AG04450 (cell line): ENCODE measurements around the gene RNF121. TPM values are rescaled to one million over a fixed set of nuclear protein-coding genes. Genes with fewer than 3 reads are reported as not detected.

Source experiments
- CTCF ChIA-PET: fragments of 300-600, 350-600 bp; formaldehyde crosslinking; extraction: SDS; loops from one replicate; lab custom pipeline; 2022; ENCODE audit warnings: antibody characterized with exemption, inconsistent platforms; lab: Charles Lee
- POLR2A ChIA-PET: fragments of 350-600 bp; formaldehyde crosslinking; extraction: SDS; loops from one replicate; lab custom pipeline; 2021; ENCODE audit warnings: antibody characterized with exemption, inconsistent platforms; lab: Yijun Ruan, JAX
- DNase-seq: peaks from one replicate; pipeline ENCODE4 v3.0.0-alpha.2; 2011; ENCODE audit warnings: low read depth, low spot score
- H3K27ac ChIP-seq: one replicate; pipeline ENCODE4 v1.5.1; 2012; ENCODE audit warnings: low read depth, low read length, control low read depth
- H3K27me3 ChIP-seq: one replicate; pipeline ENCODE4 v1.6.0; 2012; ENCODE audit warnings: low read length; ENCODE audit not compliant: control insufficient read depth, insufficient read depth
- H3K4me3 ChIP-seq: 2 replicates; pipeline ENCODE4 v1.5.1; 2011; ENCODE audit warnings: mild to moderate bottlenecking, low read depth, low read length, control low read depth
- H3K9me3 ChIP-seq: 2 replicates; pipeline ENCODE4 v1.5.1; 2012; ENCODE audit warnings: low read length; ENCODE audit not compliant: control insufficient read depth, insufficient read depth
- polyA plus RNA-seq: library from polyadenylated mRNA; depleted of rRNA; stranded (reverse); fragments of >200 nt; gene quantifications from 2 replicates; pipeline ENCODE4 v1.2.3, GENCODE V29; 2011
- TF ChIP-seq, protein P1 (sequence below): IDR thresholded peaks from 2 replicates; pipeline ENCODE4 v1.5.1; 2011; ENCODE audit warnings: low read depth, low read length, control low read depth, inconsistent platforms

Gene RNF121
- polyA plus RNA-seq, 1 experiment: 47.8 TPM

DNA sequence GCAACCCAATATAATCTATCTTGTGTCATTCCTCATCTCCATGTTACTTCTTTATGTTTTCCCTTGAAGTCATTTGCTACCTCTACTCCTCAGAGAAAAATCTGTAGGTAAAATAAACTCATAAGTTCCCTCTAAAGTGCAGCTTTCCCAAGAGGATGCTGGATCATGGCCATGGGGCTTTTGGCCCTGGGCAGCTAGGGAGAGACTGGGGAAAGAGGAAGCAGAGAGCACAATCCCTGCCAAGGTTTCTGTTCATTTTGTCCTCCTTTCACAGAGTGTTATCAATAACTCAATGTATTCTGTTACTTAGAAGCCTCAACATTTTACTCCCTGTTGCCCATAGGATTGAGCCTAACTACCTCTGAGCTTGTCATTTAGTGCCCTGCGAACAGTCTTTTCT, 9.0 kb downstream of the RNF121 start:
- no peak overlapping the region for H3K27ac ChIP-seq
- no peaks in the 10 kb centered on the region for H3K9me3 ChIP-seq
- no peak for DNase-seq
- TF ChIP-seq, protein P1, sequence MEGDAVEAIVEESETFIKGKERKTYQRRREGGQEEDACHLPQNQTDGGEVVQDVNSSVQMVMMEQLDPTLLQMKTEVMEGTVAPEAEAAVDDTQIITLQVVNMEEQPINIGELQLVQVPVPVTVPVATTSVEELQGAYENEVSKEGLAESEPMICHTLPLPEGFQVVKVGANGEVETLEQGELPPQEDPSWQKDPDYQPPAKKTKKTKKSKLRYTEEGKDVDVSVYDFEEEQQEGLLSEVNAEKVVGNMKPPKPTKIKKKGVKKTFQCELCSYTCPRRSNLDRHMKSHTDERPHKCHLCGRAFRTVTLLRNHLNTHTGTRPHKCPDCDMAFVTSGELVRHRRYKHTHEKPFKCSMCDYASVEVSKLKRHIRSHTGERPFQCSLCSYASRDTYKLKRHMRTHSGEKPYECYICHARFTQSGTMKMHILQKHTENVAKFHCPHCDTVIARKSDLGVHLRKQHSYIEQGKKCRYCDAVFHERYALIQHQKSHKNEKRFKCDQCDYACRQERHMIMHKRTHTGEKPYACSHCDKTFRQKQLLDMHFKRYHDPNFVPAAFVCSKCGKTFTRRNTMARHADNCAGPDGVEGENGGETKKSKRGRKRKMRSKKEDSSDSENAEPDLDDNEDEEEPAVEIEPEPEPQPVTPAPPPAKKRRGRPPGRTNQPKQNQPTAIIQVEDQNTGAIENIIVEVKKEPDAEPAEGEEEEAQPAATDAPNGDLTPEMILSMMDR: no peak
- no peaks in the 10 kb centered on the region for H3K27me3 ChIP-seq
- CTCF ChIA-PET: no interaction called here
- no peak overlapping the region for H3K4me3 ChIP-seq
- POLR2A ChIA-PET: no interaction called here

DNA sequence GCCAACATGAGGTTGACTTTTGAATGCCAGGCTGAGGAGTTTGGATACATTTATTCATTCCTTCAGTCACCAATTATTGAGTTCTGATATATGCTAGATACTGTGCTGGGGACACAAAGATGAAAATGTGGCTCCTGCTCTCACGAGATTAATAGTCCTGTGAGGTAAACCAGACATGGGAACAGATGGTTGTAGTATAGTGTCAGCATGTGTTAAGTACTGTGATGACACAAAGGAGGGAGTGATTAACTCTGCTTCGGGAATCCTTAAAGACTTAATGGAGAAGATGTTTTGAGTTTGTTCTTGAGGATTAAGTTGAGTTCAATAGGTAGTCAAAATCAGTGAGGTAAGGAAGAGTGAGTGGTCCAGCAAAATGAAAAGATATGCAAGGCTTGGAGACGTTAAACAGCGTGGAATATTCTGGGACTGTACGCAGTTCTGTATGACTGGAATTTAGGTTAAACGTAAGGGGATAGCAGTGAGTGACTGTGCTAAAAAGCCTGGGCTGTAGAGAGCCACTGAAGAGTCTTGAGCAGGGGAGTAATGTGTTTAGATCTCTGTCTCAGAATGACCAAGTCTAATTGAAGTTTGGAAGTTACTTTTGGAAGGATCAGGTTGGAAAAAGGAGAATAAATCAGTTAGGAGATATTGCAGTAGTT, 11.8 kb downstream of the RNF121 start:
- H3K27ac ChIP-seq: no peak overlapping the region

DNA sequence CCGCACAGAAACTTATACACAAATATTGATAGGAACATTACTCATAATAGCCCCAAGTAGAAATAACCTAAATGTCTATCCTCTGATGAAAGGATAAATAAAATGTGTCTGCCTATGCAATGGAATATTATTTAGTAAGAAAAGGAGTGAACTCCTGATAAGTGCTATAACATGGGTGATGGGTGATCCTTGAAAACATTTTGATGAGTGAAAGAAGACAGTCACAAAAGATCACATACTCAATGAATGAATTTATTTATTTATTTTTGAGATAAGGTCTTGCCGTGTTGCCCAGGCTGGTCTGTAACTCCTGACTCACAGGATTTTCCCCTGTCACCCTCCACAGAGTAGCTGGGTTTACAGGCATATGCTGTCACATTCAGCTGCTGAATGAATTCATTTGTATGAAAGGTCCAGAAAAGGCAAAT, 17.3 kb downstream of the RNF121 start:
- DNase-seq: no peak
- Histone ChIP-seq H3K4me3 (no peak overlapping the region), H3K9me3 (no peaks in the 10 kb centered on the region), H3K27ac (no peak overlapping the region), H3K27me3 (no peaks in the 10 kb centered on the region)
- ChIA-PET POLR2A (interaction anchor here (0.5 kb wide), 1 partner anchor 614 kb away, joined by 3 read pairs; no protein-coding TSS in a partner anchor), CTCF (interaction anchor here (0.6 kb wide), 1 partner anchor 328 kb away, joined by 3 read pairs; no protein-coding TSS in a partner anchor)
- TF ChIP-seq, protein P1: no peak

More for the DNA sequence above, 11.8 kb downstream of the RNF121 start:
- Histone ChIP-seq H3K27me3 (no peaks in the 10 kb centered on the region), H3K4me3 (no peak overlapping the region), H3K9me3 (no peaks in the 10 kb centered on the region)
- POLR2A ChIA-PET: no interaction called here
- CTCF ChIA-PET: no interaction called here
- TF ChIP-seq, protein P1: no peak
- DNase-seq: no peak

DNA sequence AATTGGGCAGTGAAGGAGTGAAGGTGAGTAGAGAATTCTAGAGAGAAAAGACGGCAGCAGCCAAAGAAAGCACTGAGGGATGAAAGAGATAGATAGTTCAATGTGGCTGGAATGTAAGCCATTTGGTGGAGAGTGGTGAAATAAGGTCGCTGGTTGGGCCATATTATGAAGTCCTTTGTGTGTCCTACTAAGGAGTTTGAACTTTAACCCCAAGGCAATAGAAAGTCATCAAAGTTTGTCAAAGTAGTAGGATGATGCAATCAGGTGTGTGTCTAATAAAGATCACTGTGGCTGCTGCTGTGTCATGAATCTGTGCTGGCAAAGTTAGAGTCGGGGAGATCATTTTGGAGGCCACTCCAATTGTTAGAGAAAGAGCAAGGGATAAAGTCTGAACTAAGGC, 18.7 kb downstream of the RNF121 start:
- Histone ChIP-seq H3K27ac (no peak overlapping the region), H3K9me3 (no peaks in the 10 kb centered on the region), H3K27me3 (no peaks in the 10 kb centered on the region), H3K4me3 (no peak overlapping the region)
- POLR2A ChIA-PET: no interaction called here
- CTCF ChIA-PET: no interaction called here
- DNase-seq: no peak
- TF ChIP-seq, protein P1: no peak

DNA sequence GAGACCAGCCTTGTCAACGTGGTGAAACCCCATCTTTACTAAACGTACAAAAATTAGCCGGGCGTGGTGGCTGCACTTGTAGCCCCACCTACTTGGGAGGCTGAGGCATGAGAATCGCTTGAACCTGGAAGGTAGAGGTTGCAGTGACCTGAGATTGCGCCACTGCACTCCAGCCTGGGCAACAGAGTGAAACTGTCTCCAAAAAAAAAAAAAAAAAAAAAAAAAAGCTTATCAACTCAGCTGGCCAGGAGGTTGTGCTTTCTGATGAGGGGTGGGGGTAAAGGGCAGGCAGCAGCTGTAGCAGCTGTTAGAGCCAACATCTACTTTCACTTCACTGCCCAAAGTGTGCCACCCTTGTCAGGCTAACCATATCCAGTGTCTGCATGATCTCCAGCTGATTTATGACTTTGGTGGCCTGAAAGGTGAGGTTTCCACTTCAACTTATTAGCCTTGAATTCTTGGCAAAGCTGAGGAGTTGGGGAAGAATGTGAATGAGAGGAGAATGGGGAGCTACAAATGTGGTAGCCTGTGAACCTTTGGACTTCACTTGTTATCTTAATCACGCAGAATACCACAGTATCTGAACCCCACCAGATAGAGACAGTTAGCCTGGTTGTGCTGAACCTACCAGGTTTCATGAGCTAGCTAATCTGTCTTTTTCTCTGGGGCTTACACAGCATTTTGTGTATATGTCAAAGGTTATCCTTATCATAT, 19.6 kb downstream of the RNF121 start:
- TF ChIP-seq, protein P1: no peak
- CTCF ChIA-PET: no interaction called here
- DNase-seq: no peak

More for the DNA sequence above, 19.6 kb downstream of the RNF121 start:
- H3K4me3 ChIP-seq: no peak overlapping the region
- no peak overlapping the region for H3K27ac ChIP-seq
- no peaks in the 10 kb centered on the region for H3K9me3 ChIP-seq
- POLR2A ChIA-PET: no interaction called here
- no peaks in the 10 kb centered on the region for H3K27me3 ChIP-seq
